CD4-positive, alpha-beta T cell treated with Interleukin-10 for 1 hour (primary cell): Measurements from ENCODE around the gene DLAT.
A peak's percentile ranks its signal among the peaks of the same experiment; 100 is the strongest.
"Not testable (repeated sequence)": the region's sequence is repeated elsewhere in the genome, so short reads cannot be mapped to it uniquely, and the experiment has no call there.

ENCODE experiments used
- DNase-seq: peaks from one replicate; pipeline ENCODE4 v3.0.0-alpha.2; 2020

Gene DLAT

DNA sequence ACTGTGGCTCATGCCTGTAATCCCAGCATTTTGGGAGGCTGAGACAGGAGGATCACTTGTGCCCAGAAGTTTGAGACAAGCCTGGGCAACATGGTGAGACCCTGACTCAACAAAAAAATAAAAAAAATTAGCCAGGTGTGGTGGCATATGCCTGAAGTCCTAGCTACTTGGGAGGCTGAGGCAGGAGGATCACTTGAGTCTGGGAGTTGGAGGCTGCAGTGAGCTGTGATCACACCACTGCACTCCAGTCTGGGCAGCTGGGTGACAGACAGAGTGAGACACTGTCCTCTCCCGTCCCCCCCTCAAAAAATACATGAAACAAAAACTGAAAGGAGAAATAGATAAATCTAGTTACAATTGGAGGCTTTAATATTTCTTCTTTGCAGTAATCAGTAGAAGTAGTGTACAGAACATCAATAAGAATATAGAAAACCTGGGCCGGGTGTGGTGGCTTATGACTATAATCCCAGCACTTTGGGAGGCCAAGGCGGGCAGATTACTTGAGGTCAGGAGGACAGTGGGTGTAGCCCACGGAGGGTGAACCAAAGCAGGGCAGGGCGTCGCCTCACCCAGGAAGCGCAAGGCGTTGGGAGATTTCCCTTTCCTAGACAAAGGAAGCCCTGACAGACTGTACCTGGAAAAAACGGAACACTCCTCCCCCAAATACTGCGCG is 19.6 kb upstream of the DLAT start:
- DNase-seq = no peak

DNA sequence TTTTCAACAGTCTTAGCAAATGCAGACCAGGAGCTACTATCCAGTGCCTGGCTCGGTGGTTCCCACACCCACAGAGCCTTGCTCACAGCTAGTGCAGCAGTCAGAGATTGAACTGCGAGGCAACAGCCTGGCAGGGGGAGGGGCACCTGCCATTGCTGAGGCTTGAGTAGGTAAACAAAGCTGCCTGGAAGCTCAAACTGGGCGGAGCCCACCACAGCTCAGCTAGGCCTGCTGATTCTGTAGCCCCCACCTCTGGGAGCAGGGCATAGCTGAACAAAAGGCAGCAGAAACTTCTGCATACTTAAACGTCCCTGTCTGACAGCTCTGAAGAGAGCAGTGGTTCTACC is 19.1 kb upstream of the DLAT start:
- not testable (repeated sequence) for DNase-seq

DNA sequence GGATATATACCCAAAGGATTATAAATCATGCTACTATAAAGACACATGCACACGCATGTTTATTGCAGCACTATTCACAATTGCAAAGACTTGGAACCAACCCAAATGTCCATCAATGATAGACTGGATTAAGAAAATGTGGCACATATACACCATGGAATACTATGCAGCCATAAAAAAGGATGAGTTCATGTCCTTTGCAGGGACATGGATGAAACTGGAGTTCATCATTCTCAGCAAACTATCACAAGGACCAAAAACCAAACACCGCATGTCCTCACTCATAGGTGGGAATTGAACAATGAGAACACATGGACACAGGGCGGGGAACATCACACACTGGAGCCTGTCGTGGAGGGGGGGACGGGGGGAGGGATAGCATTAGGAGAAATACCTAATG is 13.8 kb upstream of the DLAT start:
- DNase-seq = not testable (repeated sequence)

DNA sequence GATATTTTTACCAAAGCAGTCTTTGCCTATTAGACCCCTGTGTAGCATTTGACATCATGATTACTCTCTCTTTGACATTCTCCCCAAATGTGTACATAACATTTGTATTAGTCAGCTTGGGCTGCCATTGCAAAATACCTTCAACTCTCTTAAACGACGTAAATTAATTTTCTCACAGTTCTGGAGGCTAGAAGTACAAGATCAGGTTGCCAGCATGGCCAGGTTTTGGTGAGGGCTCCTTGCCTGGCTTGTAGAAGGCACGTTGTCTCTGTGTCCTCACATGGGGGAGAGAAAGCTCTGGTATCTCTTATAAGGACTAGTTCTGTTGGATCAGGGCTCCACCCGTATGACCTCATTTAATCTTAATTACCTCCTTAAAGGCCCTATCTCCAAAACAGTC is 12.3 kb upstream of the DLAT start:
- no peak for DNase-seq

DNA sequence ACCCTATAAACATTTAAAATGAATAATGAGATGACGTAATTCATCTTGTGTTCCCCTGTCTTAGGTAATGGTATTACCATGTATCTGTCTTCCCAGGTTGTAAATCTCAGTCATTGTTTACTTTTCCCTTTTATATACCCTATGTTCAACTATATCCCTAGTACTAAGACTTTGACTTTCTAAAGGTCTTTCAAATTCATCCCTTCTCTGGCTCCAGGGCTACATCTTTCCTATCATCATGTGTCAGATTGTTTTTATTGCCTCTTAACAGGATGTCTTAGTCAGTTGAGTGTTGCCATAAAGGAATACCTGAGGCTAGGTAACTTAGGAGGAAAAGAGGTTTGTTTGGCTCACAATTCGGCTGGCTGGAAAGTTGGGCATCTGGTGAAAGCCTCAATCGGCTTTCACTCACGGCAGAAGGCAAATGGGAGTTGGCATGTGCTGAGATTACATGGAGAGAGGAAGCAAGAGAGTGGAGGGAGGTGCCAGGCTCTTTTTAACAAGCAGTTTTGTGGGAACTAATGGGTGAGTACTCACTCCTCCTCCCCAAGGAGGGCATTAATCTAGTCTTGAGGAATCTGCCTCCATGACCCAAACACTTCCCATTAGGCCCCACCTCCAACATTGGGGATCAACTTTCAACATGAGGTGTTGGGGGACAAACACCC is 11.6 kb upstream of the DLAT start:
- DNase-seq = no peak

DNA sequence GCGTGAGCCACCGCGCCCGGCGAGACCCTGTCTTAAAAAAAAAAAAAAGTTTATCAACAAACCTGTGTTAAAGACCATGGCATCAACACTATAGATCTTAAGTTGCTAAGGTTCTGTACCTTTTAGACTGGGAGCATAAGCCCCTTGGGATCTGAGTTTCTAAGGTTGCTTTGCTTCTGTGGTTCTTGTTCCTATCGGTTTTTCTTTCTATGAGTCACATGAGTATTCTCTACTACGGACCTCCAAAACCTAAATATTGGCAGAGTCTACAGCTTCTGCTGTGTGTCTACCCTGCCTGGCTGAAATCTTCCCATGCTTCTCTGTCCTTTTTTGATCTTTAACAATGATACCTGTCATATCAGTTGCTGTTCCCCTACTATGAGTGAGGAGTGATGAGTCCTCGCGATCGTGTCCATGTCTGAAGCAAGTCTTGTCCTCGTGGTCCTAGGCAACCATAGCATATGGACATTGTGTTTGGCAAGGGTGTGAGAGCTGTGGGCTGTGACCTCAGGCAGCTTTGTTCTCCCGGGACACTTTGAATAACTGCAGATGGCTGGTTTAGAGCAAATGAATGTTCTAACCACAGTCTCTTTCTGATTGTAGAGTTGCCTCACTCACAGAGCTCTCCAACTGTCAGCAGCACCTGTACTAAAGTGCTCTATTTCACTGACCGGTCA is 9.0 kb upstream of the DLAT start:
- DNase-seq = no peak

DNA sequence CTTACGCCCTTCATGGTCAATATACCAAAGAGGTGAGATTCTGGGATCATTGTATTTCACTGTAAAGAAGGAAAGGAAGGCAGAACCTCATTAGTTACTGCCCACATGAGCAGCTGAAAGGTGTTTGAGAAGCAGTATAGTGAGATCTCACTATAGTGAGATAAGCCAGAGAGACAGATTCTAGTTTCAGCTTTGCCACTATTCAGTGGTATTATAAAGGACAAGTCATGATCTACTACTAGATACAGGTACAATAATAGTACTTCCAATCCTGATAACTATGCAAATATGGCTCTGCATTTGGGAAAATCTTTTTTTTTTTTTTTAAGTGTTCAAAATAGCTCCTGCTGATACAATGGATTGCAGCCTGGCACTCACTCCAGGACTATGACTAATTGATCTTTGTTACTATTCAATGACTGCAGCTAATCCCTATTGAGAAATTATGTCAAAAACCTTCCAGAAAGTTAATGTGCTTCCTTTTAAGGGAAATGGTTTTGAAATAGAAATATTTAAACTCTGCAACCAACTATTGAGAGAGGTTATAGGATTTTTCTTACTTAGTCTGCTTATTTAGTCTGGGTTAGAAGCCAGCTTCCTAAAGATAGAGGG is 8.3 kb upstream of the DLAT start:
- DNase-seq = no peak

DNA sequence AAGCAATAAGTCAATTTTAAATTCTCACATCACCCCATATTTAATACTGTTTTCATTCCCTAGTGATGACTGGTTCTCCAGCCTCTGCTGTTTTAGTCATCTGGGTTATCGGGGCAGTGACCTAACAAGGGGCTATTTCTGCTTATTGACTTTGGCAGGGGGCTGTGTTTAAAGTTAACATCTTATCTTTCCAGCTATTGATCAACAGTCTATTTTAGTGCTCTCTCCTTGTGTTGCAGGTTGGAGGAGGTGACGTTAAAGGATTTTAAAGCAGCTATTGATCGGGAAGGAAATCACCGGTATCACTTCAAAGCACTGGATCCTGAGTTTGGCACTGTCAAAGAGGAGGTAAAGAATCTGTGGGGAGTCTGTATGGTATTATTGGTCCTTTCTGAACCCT is 7.7 kb upstream of the DLAT start:
- no peak for DNase-seq

DNA sequence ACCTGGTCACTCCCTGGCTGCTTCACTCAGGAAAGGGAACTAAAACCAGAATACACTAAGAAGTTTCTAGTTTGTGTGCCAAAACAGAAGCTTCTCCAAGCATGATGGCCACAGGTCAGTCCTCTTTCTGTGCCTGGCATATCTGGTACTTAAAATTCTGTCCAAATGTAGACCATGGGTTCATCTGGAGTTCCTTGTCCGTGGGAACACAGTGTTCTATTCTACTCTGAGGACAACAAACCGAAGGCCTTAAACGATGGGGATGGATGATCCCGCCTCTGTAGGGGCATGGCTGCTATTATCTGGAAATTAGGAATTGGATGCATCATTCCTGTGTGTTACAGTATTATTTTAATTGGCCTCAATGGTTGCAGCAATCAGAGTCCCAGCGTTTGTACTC is 6.1 kb upstream of the DLAT start:
- no peak for DNase-seq

DNA sequence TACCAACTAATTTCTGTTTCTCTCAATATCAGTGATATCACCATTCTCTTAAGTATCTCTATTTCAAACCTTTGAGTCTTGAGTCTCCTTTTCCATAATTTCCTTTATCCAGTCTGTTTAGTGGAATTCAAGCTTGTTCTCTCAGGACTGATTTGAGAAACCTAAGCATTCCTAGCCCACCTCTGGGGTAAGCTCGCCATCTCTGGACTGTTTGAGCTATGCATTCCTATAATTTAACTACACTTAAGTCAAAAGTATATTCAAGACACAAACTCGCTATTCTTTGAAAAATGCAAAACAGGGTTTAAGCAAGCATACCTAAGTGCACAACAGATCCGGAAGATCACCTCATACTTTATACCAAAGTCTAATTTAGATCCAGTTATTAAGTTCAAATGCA is 2.1 kb upstream of the DLAT start:
- no peak for DNase-seq

DNA sequence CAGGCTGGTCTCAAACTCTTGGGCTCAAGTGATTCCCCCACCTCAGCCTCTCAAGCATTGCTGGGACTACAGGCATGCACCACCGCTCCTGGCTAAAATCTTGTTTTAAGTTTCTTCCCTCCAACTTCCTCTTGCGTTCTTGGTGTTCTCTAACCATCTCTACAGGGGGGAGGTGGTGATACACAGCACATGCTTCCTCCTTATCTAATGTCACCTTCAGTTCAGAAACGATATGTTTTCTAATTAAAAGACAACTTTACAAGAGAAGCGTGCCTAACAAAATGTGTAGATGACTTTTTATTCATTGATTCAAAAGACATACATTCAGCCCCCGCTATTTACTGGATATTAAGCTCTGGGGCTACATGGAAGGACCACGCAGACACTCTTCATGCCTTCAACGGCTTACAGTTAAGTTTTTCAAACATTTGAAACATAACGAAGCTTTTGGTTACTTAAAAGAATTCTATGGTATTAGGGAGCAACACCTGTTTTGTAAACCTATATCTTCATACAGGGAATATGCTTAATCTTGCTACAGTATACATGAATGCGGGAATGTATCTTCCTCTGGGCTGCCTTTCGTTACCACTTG is 933 bp upstream of the DLAT start:
- DNase-seq = peak; percentile 22

DNA sequence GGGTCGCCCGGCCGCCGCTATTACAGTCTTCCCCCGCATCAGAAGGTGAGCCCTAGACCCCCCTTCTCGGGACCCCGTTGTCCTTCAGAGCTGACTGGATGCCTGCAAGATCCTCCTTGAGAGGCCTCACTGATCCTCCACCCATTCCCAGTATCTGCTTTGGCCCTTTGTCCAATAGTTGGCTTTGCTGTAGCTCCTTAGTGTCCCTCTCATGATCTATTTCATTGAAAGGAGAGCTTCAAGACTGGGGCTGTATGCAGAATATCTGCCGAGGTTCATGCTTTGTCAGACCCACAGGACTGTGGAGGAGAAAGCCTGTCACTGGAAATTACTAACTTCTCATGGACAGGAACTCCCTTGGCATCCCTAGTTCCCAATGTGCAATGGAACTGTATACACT is 499 bp downstream of the DLAT start:
- DNase-seq = no peak

DNA sequence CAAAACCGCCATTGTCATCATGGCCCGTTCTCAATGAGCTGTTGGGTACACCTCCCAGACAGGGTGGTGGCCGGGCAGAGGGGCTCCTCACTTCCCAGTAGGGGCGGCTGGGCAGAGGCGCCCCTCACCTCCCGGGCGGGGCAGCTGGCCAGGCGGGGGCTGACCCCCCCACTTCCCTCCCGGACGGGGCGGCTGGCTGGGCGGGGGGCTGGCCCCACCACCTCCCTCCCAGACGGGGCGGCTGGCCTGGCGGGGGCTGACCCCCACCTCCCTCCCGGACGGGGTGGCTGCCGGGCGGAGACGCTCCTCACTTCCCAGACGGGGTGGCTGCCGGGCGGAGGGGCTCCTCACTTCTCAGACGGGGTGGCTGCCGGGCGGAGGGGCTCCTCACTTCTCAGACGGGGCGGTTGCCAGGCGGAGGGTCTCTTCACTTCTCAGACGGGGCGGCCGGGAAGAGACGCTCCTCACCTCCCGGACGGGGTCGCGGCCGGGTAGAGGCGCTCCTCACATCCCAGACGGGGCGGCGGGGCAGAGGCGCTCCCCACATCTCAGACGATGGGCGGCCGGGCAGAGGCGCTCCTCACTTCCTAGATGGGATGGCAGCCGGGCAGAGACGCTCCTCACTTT is 1.7 kb downstream of the DLAT start:
- not testable (repeated sequence) for DNase-seq

DNA sequence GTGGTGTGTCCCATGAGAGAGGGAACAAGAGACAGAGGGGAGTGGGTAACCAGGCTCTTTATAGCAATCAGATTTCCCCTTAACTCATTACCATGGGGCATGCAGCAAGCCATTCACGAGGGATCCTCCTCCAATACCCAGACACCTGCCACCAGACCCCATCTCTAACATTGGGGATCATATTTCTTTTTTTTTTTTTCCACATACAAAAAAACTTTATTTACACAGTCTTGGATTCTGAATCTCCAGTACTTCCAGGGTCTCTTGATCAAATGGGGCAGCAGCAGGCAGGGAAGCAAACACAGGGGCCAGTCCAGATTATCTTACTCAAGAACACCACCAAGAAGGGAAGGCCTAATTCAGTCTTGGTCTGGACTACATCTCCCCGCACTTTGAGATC is 4.3 kb downstream of the DLAT start:
- no peak for DNase-seq

DNA sequence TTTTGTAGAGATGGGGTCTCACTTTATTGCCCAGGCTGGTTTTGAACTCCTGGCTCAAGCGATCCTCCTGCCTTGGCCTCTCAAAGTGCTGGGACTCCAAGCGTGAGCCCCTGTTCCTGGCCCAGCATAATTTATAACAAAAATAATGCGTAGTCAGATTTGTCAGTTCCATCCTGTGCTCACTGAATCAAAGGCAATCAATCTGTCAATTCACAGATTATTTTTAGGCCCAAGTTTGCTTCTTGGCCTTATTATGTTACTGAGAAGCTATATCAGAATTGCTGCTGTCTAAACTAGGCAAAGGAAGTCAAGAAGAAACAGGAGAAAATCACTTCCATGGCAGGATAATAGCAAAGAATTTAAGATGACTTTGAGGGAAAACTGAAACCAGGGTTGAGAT is 8.7 kb downstream of the DLAT start:
- no peak for DNase-seq

DNA sequence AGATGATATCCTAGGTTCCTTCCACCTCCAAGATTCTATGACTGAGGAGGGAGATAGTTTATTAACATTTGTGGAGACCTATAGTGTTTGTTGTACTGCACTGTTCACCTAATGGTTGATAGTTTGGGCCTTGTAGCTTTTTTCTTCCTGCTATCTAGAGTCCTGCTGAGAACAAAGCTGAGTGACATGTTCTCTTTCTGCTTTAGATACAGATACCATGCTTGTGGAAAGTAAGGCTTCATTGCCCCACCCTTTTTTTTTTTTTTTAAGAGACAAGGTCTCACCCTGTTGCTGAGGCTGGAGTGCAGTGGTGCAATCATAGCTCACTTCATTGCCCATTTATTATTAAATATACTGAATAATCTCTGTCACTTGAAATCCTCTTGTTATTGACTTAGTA is 12.3 kb downstream of the DLAT start:
- no peak for DNase-seq

DNA sequence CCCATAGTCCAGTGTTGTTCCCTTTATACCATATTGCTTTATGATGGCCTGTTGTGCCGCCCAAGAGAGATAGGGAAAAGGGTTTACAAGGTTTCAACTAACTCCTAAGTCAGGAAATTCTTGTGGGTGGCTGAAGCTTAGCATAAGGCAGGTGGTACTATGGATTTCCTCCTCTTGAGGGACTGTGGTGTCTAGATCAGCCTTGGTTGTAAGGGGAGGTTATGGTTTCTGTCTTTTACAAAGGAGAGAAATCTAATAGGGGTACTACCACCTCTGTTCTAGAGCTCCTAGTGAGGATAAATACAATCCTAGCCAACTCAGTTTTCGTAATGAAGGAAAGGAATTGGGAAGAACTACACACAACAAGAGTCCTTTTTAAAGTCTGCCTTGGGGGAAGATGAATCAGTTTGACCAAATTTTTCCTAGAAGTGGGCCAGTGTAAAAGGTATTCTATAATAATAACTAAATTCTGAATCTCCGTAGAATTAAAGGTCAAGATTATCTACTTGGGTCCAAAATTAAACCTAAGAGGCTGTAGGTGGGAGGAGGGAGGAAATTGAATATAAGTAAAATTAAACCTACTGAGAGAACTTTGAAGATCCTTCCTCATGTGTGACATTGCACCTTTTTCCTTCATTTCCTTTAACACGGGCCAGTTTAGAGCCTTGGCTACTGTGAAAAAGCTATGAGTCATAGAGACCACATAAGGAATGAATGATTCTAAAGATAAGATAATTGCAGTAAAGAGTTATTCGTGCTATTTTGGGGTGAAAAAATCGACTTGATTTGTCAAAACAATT is 17.2 kb downstream of the DLAT start:
- no peak for DNase-seq

DNA sequence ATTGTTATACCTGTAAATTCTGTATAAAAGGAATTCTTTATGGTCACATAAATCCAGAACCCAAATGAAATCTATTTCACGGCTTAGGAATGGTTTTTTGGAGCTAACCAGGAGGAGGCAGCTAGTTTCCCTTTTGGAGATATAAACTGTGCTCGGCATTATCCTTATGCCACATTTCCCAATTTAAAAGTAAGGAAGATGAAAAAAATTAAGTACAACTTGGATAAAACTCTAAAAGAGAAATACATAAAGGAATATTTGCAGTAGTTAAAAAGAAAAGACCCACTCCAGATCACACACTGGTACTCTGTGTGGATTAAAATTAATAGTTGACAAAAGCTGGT is 17.7 kb downstream of the DLAT start:
- no peak for DNase-seq

DNA sequence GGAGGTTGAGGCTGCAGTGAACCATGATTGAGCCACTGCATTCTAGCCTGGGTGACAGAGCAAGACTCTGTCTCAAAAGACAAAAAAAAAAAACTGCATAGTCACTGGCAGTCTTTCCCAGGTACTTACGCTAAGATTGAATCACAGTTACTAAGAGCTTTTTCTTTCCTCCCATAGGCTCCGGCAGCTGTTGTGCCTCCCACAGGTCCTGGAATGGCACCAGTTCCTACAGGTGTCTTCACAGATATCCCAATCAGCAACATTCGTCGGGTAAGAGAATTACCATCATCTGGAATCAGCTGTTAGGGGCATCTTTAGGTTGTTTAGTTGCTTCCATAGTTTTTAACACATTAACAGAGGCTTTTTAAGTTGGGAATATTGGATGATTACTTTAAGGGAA is 19.8 kb downstream of the DLAT start:
- no peak for DNase-seq

DNA sequence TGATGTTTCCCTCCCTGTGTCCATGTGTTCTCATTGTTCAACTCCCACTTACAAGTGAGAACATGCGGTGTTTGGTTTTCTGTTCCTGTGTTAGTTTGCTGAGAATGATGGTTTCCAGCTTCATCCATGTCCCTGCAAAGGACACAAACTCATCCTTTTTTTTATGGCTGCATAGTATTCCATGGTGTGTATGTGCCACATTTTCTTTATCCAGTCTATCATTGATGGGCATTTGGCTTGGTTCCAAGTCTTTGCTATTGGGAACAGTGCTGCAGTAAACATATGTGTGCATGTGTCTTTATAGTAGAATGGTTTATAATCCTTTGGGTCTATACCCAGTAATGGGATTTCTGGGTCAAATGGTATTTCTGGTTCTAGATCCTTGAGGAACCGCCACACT is 21.4 kb downstream of the DLAT start:
- DNase-seq = not testable (repeated sequence)

DNA sequence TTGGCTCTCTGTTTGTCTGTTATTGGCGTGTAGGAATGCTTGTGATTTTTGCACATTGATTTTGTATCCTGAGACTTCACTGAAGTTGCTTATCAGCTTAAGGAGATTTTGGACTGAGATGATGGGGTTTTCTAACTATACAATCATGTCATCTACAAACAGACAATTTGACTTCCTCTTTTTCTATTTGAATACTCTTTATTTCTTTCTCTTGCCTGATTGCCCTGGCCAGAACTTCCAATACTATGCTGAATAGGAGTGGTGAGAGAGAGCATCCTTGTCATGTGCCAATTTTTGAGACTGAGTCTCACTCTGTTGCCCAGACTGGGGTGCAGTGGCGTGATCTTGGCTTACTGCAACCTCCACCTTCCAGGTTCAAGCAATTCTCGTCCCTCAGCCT is 23.0 kb downstream of the DLAT start:
- not testable (repeated sequence) for DNase-seq

DNA sequence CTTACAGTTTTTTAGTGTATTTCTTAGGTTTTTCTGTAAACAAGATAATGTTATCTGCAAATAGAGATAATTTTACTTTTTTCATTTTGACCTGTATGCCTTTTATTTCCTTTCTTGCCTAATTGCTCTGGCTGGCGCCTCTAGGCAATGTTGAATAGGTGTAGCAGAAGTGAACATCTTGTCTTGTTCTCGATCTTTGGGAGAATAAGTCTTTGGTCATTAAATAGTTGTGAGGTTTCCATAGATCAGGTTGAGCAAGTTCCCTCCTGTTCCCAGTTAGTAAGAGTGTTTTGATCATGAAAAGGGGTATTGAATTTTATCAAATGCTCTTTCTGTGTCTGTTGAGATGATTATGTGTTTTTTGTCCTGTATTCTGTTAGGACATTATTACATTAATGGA is 24.6 kb downstream of the DLAT start:
- DNase-seq = no peak

DNA sequence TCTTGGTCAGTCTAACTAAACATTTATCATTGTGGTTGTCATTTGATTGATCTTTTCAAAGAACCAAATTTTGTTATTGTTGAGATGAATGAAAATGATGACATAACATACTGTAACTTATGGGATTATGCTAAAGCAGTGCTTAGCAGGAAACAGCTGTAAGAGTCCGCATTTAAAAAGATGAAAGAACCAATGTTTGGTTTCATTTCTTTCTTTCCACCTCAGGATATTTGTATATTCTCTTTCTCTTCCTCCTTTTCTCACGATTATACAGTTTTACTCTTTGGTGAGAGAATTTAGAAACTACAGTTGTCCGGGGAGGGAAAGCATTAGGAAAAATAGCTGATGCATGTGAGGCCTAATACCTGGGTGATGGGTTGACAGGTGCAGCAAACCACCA is 25.5 kb downstream of the DLAT start:
- DNase-seq = no peak
